Skeletal muscle satellite cell (primary cell): ENCODE data around the gene TFPI.
"Not testable (repeated sequence)": the region's sequence is repeated elsewhere in the genome, so short reads cannot be mapped to it uniquely, and the experiment has no call there.

Experiments
- H3K27me3 ChIP-seq: 2 replicates; pipeline ENCODE4 v1.7.0; 2013; ENCODE audit warnings: low read length; ENCODE audit not compliant: control insufficient read depth, insufficient read depth
- H3K36me3 ChIP-seq: 2 replicates; pipeline ENCODE4 v1.7.0; 2013; ENCODE audit warnings: mild to moderate bottlenecking, control low read depth, low read length; ENCODE audit not compliant: insufficient read depth
- H3K4me1 ChIP-seq: 2 replicates; pipeline ENCODE4 v1.7.0; 2013; ENCODE audit warnings: low read length; ENCODE audit not compliant: control insufficient read depth, insufficient read depth
- H3K4me2 ChIP-seq: 2 replicates; pipeline ENCODE4 v1.7.0; 2013; ENCODE audit warnings: mild to moderate bottlenecking, low read length
- H3K4me3 ChIP-seq: 2 replicates; pipeline ENCODE4 v1.7.0; 2013; ENCODE audit warnings: low read length
- H3K9ac ChIP-seq: 2 replicates; pipeline ENCODE4 v1.7.0; 2013; ENCODE audit warnings: mild to moderate bottlenecking, low read depth, low read length, moderate library complexity
- H3K9me3 ChIP-seq: replicated peaks from 2 replicates; pipeline ENCODE4 v1.7.0; 2013; ENCODE audit warnings: mild to moderate bottlenecking, control low read depth, low read length

Gene TFPI

DNA sequence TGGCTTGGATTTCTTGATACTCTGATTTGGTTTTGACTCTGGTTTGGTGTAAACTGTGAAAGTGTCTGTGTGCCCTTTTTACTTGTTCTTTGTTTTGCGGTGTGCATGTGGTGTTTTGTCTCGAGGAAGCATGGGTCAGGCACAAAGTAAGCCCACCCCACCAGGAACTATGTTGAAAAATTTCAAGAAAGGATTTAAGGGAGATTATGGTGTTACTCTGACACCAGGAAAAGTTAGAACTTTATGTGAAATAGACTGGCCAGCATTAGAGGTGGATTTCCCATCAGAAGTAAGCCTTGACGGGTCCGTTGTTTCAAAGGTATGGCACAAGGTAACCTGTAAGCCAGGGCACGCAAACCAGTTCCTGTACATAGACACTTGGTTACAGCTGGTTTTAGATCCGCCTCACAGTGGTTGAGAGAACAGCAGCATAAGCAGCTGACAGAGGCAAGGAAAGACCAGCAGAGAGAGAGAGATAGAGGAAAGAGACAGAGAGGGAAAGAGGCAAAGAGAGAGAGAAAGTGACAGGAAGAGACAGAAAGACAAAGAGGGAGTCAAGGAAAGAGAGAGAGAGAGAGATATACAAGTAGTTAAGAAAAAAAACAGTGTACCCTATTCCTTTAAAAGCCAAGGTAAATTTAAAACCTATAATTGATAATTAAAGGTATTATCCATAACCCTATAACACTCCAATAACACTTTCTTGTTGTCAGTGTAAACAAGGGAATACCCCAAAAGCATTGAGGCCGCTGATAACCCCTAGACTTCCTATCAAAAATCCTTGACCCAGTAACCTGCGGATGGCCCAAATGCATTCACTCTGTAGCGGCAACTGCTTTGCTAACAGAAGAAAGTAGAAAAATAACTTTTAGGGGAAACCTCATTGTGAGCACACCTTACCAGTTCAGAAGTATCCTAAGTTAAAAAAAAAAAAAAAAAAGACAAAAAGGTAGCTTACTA is 42.6 kb downstream of the TFPI start:
- H3K4me3 ChIP-seq: no peak overlapping the region
- H3K4me2 ChIP-seq: no peak overlapping the region
- no peaks in the 10 kb centered on the region for H3K4me1 ChIP-seq
- H3K36me3 ChIP-seq: peaks cover 12% of the 10 kb centered on the region
- H3K9ac ChIP-seq: no peak overlapping the region
- no peaks in the 10 kb centered on the region for H3K27me3 ChIP-seq
- no peaks in the 10 kb centered on the region for H3K9me3 ChIP-seq

- H3K9ac ChIP-seq, H3K36me3 ChIP-seq, H3K9me3 ChIP-seq, H3K4me3 ChIP-seq, H3K4me1 ChIP-seq, H3K4me2 ChIP-seq, H3K27me3 ChIP-seq: not testable (repeated sequence)
Measured at GRCh38 chr2:187510419-187511355, 43.5 kb downstream of the TFPI start.

- Histone ChIP-seq H3K9ac (no peak overlapping the region), H3K36me3 (peaks cover 4% of the 10 kb centered on the region), H3K27me3 (no peaks in the 10 kb centered on the region), H3K4me3 (no peak overlapping the region), H3K4me2 (no peak overlapping the region), H3K9me3 (no peaks in the 10 kb centered on the region), H3K4me1 (no peaks in the 10 kb centered on the region)
Measured at GRCh38 chr2:187509667-187510417, 44.4 kb downstream of the TFPI start.

DNA sequence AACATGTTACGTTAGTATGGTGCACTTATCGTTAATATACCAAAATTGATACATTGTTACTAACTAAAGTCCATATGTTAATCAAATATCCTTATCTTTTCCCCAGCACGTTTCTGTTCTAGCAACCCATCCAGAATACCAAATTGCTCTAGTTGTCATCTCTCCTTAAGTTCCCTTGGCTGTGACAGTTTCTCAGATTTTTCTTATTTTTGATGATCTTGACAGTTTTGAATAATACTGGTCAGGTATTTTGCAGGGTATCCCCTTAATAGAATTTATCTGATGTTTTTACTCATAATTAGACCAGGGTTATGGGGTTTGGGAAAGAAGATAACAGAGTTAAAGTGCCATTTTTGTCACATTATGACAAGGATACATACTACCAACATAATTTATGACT is 47.8 kb downstream of the TFPI start:
- H3K9ac ChIP-seq: no peak overlapping the region
- H3K27me3 ChIP-seq: no peaks in the 10 kb centered on the region
- no peak overlapping the region for H3K4me3 ChIP-seq
- H3K4me2 ChIP-seq: no peak overlapping the region
- peaks cover 4% of the 10 kb centered on the region for H3K36me3 ChIP-seq
- peaks cover 10% of the 10 kb centered on the region for H3K4me1 ChIP-seq
- no peaks in the 10 kb centered on the region for H3K9me3 ChIP-seq

- Histone ChIP-seq H3K27me3 (no peaks in the 10 kb centered on the region), H3K4me2 (no peak overlapping the region), H3K9me3 (no peaks in the 10 kb centered on the region), H3K4me3 (no peak overlapping the region), H3K36me3 (no peaks in the 10 kb centered on the region), H3K9ac (no peak overlapping the region), H3K4me1 (peaks cover 21% of the 10 kb centered on the region)
Measured at GRCh38 chr2:187505065-187505672, 49.1 kb downstream of the TFPI start.

DNA sequence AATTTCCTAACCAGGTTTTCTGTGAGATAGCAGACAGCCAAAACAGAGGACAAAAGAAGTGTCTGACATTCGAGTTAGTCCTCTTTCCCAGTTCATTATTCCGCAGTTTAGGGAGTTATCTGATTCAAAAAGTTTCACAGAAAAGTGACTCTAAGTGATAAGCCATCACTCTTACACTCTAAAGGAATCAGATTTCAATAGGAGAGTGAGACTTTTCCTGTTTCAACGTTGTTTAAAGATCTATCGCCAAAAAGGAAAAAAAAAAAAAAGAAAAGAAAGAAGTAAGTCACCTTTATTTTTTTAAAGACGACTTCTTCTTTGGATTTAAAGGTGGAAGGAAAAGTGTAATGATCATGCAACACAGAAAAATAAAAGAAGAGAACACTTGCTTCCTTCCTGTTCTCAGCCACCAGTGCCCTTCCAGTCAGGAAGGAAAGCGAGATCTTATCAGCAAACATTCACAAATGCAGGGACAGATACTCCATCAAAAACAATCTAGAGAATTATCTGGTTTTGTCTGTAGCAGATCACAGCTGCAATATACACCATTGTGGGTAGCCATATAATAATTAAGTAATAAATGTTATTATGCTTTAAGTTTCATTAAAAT is 49.8 kb downstream of the TFPI start:
- H3K36me3 ChIP-seq: peaks cover 2% of the 10 kb centered on the region
- peaks cover 22% of the 10 kb centered on the region for H3K4me1 ChIP-seq
- H3K9me3 ChIP-seq: no peaks in the 10 kb centered on the region
- no peak overlapping the region for H3K4me2 ChIP-seq
- H3K4me3 ChIP-seq: no peak overlapping the region
- H3K9ac ChIP-seq: no peak overlapping the region
- no peaks in the 10 kb centered on the region for H3K27me3 ChIP-seq

- Histone ChIP-seq H3K36me3 (peaks cover 8% of the 10 kb centered on the region), H3K4me3 (no peak overlapping the region), H3K27me3 (no peaks in the 10 kb centered on the region), H3K4me1 (peaks cover 22% of the 10 kb centered on the region), H3K4me2 (no peak overlapping the region), H3K9ac (no peak overlapping the region), H3K9me3 (no peaks in the 10 kb centered on the region)
Measured at GRCh38 chr2:187503700-187504099, 50.5 kb downstream of the TFPI start.

DNA sequence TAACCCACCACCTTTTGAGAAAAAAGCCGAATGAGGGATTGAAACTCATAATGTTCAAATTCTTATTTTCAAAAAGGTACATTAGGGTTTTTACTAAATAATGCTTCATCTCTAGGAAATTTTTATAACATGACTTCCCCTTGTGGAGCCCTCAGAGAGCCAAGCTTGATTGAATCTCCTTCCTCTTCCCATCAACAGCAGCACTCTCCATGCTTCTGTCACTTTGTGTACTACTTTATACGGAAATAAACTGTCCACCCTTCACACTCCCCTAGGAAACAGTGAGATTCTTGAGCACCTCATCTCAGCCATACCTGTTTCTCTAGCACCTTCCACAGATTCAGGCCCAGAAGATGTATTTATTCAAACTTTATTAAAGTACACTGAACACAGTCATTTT is 51.8 kb downstream of the TFPI start:
- Histone ChIP-seq H3K4me3 (no peak overlapping the region), H3K4me1 (peaks cover 22% of the 10 kb centered on the region), H3K27me3 (no peaks in the 10 kb centered on the region), H3K4me2 (no peak overlapping the region), H3K36me3 (peaks cover 11% of the 10 kb centered on the region), H3K9me3 (no peaks in the 10 kb centered on the region), H3K9ac (peak overlapping the region; percentile 73)

- Histone ChIP-seq H3K9ac (peak overlapping the region; percentile 73), H3K4me3 (no peak overlapping the region), H3K36me3 (peaks cover 27% of the 10 kb centered on the region), H3K27me3 (no peaks in the 10 kb centered on the region), H3K4me1 (peaks cover 22% of the 10 kb centered on the region), H3K4me2 (peak overlapping the region; percentile 40), H3K9me3 (no peaks in the 10 kb centered on the region)
Measured at GRCh38 chr2:187500585-187501359, 53.5 kb downstream of the TFPI start.

- peaks cover 22% of the 10 kb centered on the region for H3K4me1 ChIP-seq
- H3K36me3 ChIP-seq: peaks cover 34% of the 10 kb centered on the region
- H3K9ac ChIP-seq: peak overlapping the region; percentile 73
- H3K4me3 ChIP-seq: no peak overlapping the region
- no peak overlapping the region for H3K4me2 ChIP-seq
- no peaks in the 10 kb centered on the region for H3K27me3 ChIP-seq
- H3K9me3 ChIP-seq: no peaks in the 10 kb centered on the region
Measured at GRCh38 chr2:187499941-187500532, 54.2 kb downstream of the TFPI start.
